GM23248 (cell line): Measurements from ENCODE around the gene SPPL2B. TPM values are rescaled to one million over a fixed set of nuclear protein-coding genes. Genes with fewer than 3 reads are reported as not detected.

Experiments used
- DNase-seq: peaks from one replicate; pipeline ENCODE4 v3.0.0-alpha.2; 2015
- H2AFZ ChIP-seq: fragments of 200-600 bp; sonication (generic); 2 replicates; pipeline ENCODE4 v1.6.1; 2016; ENCODE audit warnings: antibody characterized with exemption
- H3F3A ChIP-seq: fragments of 200-600 bp; sonication (generic); 2 replicates; pipeline ENCODE4 v1.6.1; 2016; ENCODE audit warnings: mild to moderate bottlenecking, antibody characterized with exemption, mixed run types; ENCODE audit not compliant: insufficient read depth
- H3K27ac ChIP-seq: fragments of 200-600 bp; sonication (generic); 2 replicates; pipeline ENCODE4 v1.5.1; 2016; ENCODE audit warnings: mild to moderate bottlenecking
- H3K27me3 ChIP-seq: fragments of 200-600 bp; sonication (generic); replicated peaks from 2 replicates; pipeline ENCODE4 v1.6.1; 2016; ENCODE audit warnings: mild to moderate bottlenecking; ENCODE audit not compliant: insufficient read depth
- H3K36me3 ChIP-seq: fragments of 200-600 bp; sonication (generic); 2 replicates; pipeline ENCODE4 v1.6.1; 2016; ENCODE audit warnings: low read depth, mild to moderate bottlenecking
- H3K4me1 ChIP-seq: fragments of 200-600 bp; sonication (generic); 2 replicates; pipeline ENCODE4 v1.6.1; 2016; ENCODE audit warnings: mild to moderate bottlenecking; ENCODE audit not compliant: insufficient read depth
- H3K4me2 ChIP-seq: fragments of 200-600 bp; sonication (generic); one replicate; pipeline ENCODE4 v1.6.1; 2016; ENCODE audit warnings: mild to moderate bottlenecking; ENCODE audit not compliant: unreplicated experiment
- H3K4me3 ChIP-seq: fragments of 200-600 bp; sonication (generic); 2 replicates; pipeline ENCODE4 v1.5.1; 2016; ENCODE audit warnings: mild to moderate bottlenecking
- H3K79me2 ChIP-seq: fragments of 200-600 bp; sonication (generic); 2 replicates; pipeline ENCODE4 v1.6.1; 2016; ENCODE audit warnings: mild to moderate bottlenecking; ENCODE audit not compliant: insufficient read depth
- H3K9ac ChIP-seq: fragments of 200-600 bp; sonication (generic); 2 replicates; pipeline ENCODE4 v1.6.1; 2016; ENCODE audit warnings: mild to moderate bottlenecking
- H3K9me2 ChIP-seq: fragments of 200-600 bp; sonication (generic); 2 replicates; pipeline ENCODE4 v1.6.1; 2016; ENCODE audit warnings: mixed run types, mild to moderate bottlenecking, moderate library complexity; ENCODE audit not compliant: insufficient read depth
- H3K9me3 ChIP-seq: fragments of 200-600 bp; sonication (generic); one replicate; pipeline ENCODE4 v1.6.1; 2017; ENCODE audit warnings: low read depth
- H4K20me1 ChIP-seq: fragments of 200-600 bp; sonication (generic); 2 replicates; pipeline ENCODE4 v1.6.0; 2016; ENCODE audit not compliant: insufficient read depth
- EZH2 ChIP-seq: fragments of 200-600 bp; sonication (generic); IDR thresholded peaks from 2 replicates; pipeline ENCODE4 v1.6.1; 2018; ENCODE audit warnings: antibody characterized with exemption, mild to moderate bottlenecking; ENCODE audit not compliant: insufficient read depth, poor library complexity, severe bottlenecking
- EZH2phosphoT487 ChIP-seq: fragments of 200-600 bp; sonication (generic); IDR thresholded peaks from 2 replicates; pipeline ENCODE4 v1.6.1; 2018; ENCODE audit warnings: antibody characterized with exemption, moderate library complexity, mild to moderate bottlenecking, low read depth; ENCODE audit not compliant: insufficient read depth
- WGBS, 2 experiments: methylation state at CpG; one replicate each; pipeline ENCODE4 v1.1.6; 2015 to 2017; ENCODE audit warnings: low lambda C conversion rate in 2 of 2, low coverage in 1 of 2; ENCODE audit errors: missing lambda C conversion rate in 2 of 2; 5-methylcytosine and 5-hydroxymethylcytosine counted together
- in situ Hi-C: fragments of 300-500 bp; cut with MboI; formaldehyde crosslinking; loops from 2 replicates; pipeline ENCODE4 v1.15.0; 2020
- polyA plus RNA-seq: library from polyadenylated mRNA; unstranded; fragments of >200 nt; fragmentation: Nextera tagmentation; extraction: Ambion mirVana; gene quantifications from 2 replicates; pipeline ENCODE4 v1.2.1, GENCODE V29; 2016
- total RNA-seq: library from RNA; depleted of rRNA; stranded (reverse); fragments of >200 nt; shearing (Covaris generic); gene quantifications from 2 replicates; pipeline ENCODE4 v1.2.3, GENCODE V29; 2014

The SPPL2B gene
- total and polyA plus RNA-seq, 2 experiments from 2014 or later, result 38.9 to 43.0 TPM

DNA sequence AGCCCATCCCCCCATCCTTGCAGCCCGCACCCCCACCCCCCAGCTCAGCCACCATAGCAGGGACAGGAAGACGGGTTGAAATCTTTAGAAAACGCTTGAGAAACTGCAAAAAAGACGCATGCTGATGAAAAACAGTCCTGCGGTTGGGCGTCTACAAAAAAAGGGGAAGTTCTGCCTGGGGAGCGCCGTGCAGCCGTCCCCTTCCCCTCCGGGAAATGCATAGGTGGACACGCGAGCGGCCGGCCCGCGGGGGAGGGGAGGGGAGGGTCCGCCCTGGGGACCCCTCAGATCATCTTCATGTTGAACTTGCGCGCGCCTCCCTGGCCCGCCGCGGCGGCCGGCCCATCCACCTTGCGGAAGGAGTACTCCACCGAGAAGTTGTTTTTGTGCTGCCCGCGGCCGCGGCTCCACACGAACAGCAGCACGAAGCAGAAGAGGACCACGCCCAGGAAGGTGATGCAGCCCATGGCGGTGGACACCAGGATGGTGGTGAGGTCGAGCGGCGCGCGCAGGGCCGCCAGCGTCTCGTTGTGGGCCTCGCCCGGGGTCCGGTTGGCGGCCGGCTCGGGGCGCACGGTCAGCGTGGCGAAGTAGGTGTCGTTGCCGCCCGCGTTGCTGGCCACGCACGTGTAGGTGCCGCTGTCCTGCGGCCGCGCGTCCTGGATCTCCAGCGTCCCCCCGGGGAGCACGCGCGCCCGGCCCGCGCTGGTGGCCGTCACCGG, 38.6 kb upstream of the SPPL2B start:
- H2AFZ ChIP-seq, result no peak overlapping the region
- 1 to 3% methylated on average over 54 to 68 of the region's 74 CpGs for WGBS, 2 experiments
- DNase-seq, result peak; percentile 66
- no peaks in the 10 kb centered on the region for H3K36me3 ChIP-seq
- no peaks in the 10 kb centered on the region for H3K79me2 ChIP-seq
- H3K4me1 ChIP-seq, result peaks cover 9% of the 10 kb centered on the region; the same call in 1 of the 2 replicates
- H3K9ac ChIP-seq, result no peak overlapping the region
- TF ChIP-seq EZH2 (peak; percentile 77), EZH2phosphoT487 (no peak)
- H3K9me3 ChIP-seq, result no peaks in the 10 kb centered on the region
- peaks cover 30% of the 10 kb centered on the region for H3K27me3 ChIP-seq
- H4K20me1 ChIP-seq, result no peaks in the 10 kb centered on the region
- in situ Hi-C loops, result loop anchor here (10.0 kb wide), 1 partner anchor 95 kb away; no protein-coding TSS in a partner anchor
- H3F3A ChIP-seq, result peaks cover 7% of the 10 kb centered on the region
- H3K27ac ChIP-seq, result no peak overlapping the region
- no peaks in the 10 kb centered on the region for H3K9me2 ChIP-seq
- peak overlapping the region; percentile 51 for H3K4me3 ChIP-seq
- peak overlapping the region; percentile 68 for H3K4me2 ChIP-seq

DNA sequence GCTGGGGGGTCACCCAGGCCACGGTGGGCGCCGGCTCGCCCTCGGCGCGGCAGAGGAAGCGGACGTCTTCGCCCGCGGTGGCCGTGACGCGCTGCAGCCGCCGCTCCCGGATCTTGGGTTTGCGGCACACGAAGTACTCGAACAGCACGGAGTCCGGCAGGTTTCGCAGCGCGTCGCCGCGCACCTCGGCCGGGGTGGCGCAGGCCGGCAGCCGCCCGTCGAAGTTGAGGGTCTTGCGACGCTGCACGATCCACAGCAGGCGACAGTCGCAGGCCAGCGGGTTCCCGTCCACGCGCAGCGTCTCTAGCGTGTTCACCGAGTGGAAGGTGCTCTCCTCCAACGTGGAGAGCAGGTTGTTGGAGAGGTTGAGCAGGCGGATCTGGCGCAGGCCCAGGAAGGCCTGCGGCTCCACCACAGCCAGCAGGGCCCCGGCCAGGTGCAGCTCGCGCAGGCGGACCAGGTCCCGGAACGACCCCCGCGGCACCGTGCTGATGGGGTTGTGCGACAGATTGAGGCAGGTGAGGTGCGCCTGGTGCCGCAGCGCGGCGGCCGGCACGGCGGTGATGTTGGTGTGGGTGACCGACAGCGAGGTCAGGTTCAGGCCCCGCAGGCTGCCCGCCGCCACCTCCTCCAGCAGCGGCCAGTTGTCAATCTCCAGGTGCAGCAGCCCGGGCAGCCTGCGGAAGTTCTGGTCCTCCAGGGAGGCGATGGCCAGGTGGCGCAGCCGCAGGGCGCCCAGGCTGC, 37.9 kb upstream of the SPPL2B start:
- H2AFZ ChIP-seq, result no peak overlapping the region
- H4K20me1 ChIP-seq, result no peaks in the 10 kb centered on the region

DNA sequence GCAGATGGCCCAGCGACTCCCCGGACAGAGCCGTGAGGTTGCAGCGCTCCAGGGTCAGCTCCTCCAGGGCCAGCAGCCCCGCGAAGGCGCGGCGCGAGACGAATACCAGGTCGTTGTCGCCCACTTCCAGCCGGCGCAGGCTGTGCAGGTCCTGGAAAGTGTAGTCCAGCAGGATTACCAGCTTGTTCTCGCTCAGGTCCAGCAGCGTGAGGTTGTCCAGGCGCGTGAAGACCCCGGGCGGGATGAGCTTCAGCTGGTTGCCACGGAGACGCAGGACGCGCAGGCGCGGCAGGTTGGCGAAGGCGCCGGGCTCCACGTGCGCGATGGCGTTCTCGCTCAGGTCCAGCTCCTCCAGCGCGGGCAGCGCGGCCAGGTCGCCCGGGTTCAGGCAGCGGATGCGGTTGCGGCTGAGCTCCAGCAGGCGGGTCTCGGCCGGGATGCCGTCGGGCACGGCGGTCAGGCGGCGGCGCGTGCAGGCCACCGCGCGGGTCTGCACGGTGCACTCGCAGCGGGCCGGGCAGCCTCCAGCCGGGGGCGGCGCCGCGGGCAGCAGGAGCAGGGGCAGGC, 37.2 kb upstream of the SPPL2B start:
- Histone ChIP-seq H3K4me3 (no peak overlapping the region), H3K36me3 (no peaks in the 10 kb centered on the region), H2AFZ (no peak overlapping the region), H3K27ac (no peak overlapping the region), H3F3A (peaks cover 7% of the 10 kb centered on the region), H3K4me2 (no peak overlapping the region), H3K4me1 (peaks cover 9% of the 10 kb centered on the region), H3K79me2 (no peaks in the 10 kb centered on the region), H3K27me3 (peaks cover 30% of the 10 kb centered on the region), H3K9ac (no peak overlapping the region), H4K20me1 (no peaks in the 10 kb centered on the region), H3K9me3 (no peaks in the 10 kb centered on the region), H3K9me2 (no peaks in the 10 kb centered on the region)
- in situ Hi-C loops, result no loop called here
- peak; percentile 32 for DNase-seq
- WGBS, 2 experiments, result 6 to 8% methylated on average over 22 to 32 of the region's 67 CpGs
- TF ChIP-seq EZH2phosphoT487 (0 out of 2 replicates have a peak, but pooled peaks have one; percentile 8), EZH2 (no peak)

More for the DNA sequence above, 37.9 kb upstream of the SPPL2B start:
- Histone ChIP-seq H3K9ac (no peak overlapping the region), H3K9me3 (no peaks in the 10 kb centered on the region), H3K27ac (no peak overlapping the region), H3K4me2 (peak overlapping the region; percentile 68), H3K4me3 (peak overlapping the region; percentile 51; the same call in 1 of the 2 replicates), H3K27me3 (peaks cover 30% of the 10 kb centered on the region), H3K4me1 (peaks cover 9% of the 10 kb centered on the region), H3K79me2 (no peaks in the 10 kb centered on the region), H3K36me3 (no peaks in the 10 kb centered on the region), H3F3A (peaks cover 7% of the 10 kb centered on the region), H3K9me2 (no peaks in the 10 kb centered on the region)
- WGBS, 2 experiments, result 7 to 8% methylated on average over 58 to 81 of the region's 82 CpGs
- TF ChIP-seq EZH2 (peak; percentile 60), EZH2phosphoT487 (0 out of 2 replicates have a peak, but pooled peaks have one; percentile 18)
- in situ Hi-C loops, result no loop called here
- DNase-seq, result peak; percentile 25

- DNase-seq, result peak; percentile 86
- no peaks in the 10 kb centered on the region for H4K20me1 ChIP-seq
- no peaks in the 10 kb centered on the region for H3K79me2 ChIP-seq
- H3K36me3 ChIP-seq, result no peaks in the 10 kb centered on the region
- H3K27ac ChIP-seq, result no peak overlapping the region
- peak overlapping the region; percentile 38 for H3K4me2 ChIP-seq
- no peak overlapping the region for H2AFZ ChIP-seq
- H3K4me3 ChIP-seq, result peak overlapping the region; percentile 6; the same call in 1 of the 2 replicates
- TF ChIP-seq EZH2phosphoT487 (no peak), EZH2 (no peak)
- 0 out of 2 replicates have a peak overlapping the region, but pooled peaks have one; percentile 19 for H3K9ac ChIP-seq
- WGBS, 2 experiments, result 3 to 4% methylated on average over 18 to 24 of the region's 26 CpGs
- H3F3A ChIP-seq, result peaks cover 7% of the 10 kb centered on the region
- in situ Hi-C loops, result no loop called here
- peaks cover 16% of the 10 kb centered on the region; the same call in 1 of the 2 replicates for H3K27me3 ChIP-seq
- peaks cover 9% of the 10 kb centered on the region for H3K4me1 ChIP-seq
- H3K9me3 ChIP-seq, result no peaks in the 10 kb centered on the region
- H3K9me2 ChIP-seq, result no peaks in the 10 kb centered on the region
Observed at GRCh38 chr19:2294687-2295335, 33.7 kb upstream of the SPPL2B start.
